Upper lobe of left lung (tissue), 6 donors: Measurements from ENCODE around the gene PAGE2. TPM values are rescaled to one million over a fixed set of nuclear protein-coding genes. Genes with fewer than 3 reads are reported as not detected.
"Not testable (repeated sequence)": the region's sequence is repeated elsewhere in the genome, so short reads cannot be mapped to it uniquely, and the experiment has no call there.

Source experiments
- ATAC-seq, 2 donors: fragments of 200-7000 bp; cut with Tn5 transposase; one replicate each; pipeline ENCODE4 v1.9.1; 2022; ENCODE audit warnings: mild to moderate bottlenecking in 2 of 2, moderate library complexity in 2 of 2; ENCODE audit not compliant: low FRiP score in 2 of 2
- DNase-seq, 2 donors: peaks; one replicate each; pipeline ENCODE4 v3.0.0-alpha.2; 2019 to 2020
- H3K27ac ChIP-seq, 4 donors: fragments of 200-600 bp; sonication (generic); one replicate each; pipeline ENCODE4 v1.5.1; 2016 to 2019
- H3K27me3 ChIP-seq, 4 donors: fragments of 200-600 bp; sonication (generic); one replicate each; pipeline ENCODE4 v1.5.1; 2017 to 2019
- H3K36me3 ChIP-seq, 4 donors: fragments of 200-600 bp; sonication (generic); one replicate each; pipeline ENCODE4 v1.5.1; 2016 to 2019
- H3K4me1 ChIP-seq, 4 donors: fragments of 200-600 bp; sonication (generic); one replicate each; pipeline ENCODE4 v1.5.1; 2018 to 2019
- H3K4me3 ChIP-seq, 4 donors: fragments of 200-600 bp; sonication (generic); one replicate each; pipeline ENCODE4 v1.5.1; 2017 to 2019; ENCODE audit warnings: mild to moderate bottlenecking in 2 of 4, moderate library complexity in 1 of 4
- H3K9me3 ChIP-seq, 4 donors: fragments of 200-600 bp; sonication (generic); one replicate each; pipeline ENCODE4 v1.5.1; 2018 to 2019
- EP300 ChIP-seq, 4 donors: sonication (generic); formaldehyde crosslinking; IDR thresholded peaks; one replicate each; pipeline ENCODE4 v1.5.1; 2017; ENCODE audit warnings: antibody characterized with exemption in 4 of 4, control low read depth in 2 of 4
- POLR2A ChIP-seq, 4 donors: fragments of 450-650 bp; IDR thresholded peaks; one replicate each; pipeline ENCODE4 v1.5.1; 2016 to 2017; ENCODE audit warnings: antibody characterized with exemption in 4 of 4, mild to moderate bottlenecking in 2 of 4
- POLR2AphosphoS5 ChIP-seq, 2 donors: sonication (generic); formaldehyde crosslinking; IDR thresholded peaks; one replicate each; pipeline ENCODE4 v1.5.1; 2017; ENCODE audit warnings: antibody characterized with exemption in 2 of 2
- WGBS, 2 donors: methylation state at CpG; one replicate each; pipeline ENCODE4 v1.1.5; 2017 to 2018; 5-methylcytosine and 5-hydroxymethylcytosine counted together
- total RNA-seq, 6 donors: library from RNA; depleted of rRNA in 4 of 6; stranded (reverse); fragments of >200 nt in 4 of 6; gene quantifications; one replicate each; pipeline versions ENCODE4 v1.1.0 to v1.2.1, GENCODE V29; 2016 to 2021
- TF ChIP-seq, protein P1 (sequence below), 6 experiments: fragments of 450-650 bp in 4 of 6; fragments of 200-600 bp in 2 of 6; sonication (generic) in 2 of 6; IDR thresholded peaks; one replicate each; pipeline ENCODE4 v1.5.1; 2016 to 2019; ENCODE audit warnings: antibody characterized with exemption in 6 of 6
- donor health status: DM: no; HTN: no; CAD: no; lungs with moderate emphysema.
- donor health status: DM: no; HTN: yes; CAD: no; lungs with severe emphysema.

Gene PAGE2
- total RNA-seq, 6 donors from 2014 or later: not detected

DNA sequence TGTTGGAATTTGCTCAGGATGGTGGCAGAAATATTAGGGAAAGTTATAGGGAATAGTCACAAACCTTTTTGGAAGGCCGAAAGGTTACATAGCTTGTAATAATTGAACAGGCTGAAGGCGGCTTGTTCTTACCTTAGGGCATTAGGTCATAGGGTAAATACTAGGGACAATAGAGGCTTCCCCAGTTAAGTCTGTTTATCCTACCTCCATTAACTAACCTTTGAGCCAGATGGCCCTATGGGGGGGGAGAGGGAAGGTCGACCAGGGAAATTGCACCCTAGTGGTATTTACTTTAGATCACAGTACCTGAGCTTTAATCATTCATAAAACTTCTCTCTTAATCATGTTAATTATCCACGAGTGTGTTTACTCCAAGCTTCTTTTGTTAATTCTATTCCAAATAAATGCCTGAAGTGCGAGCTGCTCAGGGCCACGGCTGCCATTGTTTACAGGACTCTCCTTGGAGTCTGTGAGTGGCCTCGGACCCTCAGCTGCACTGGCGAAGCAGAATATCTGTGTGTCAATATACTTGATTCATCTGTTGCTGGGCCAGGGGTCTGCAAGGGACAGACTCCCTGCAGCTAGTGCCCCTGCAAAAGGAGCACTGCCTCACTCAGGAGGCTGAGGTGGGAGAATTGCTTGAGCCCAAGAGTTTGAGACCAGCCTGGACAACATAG is 22.9 kb downstream of the PAGE2 start:
- Histone ChIP-seq H3K27ac (no peak overlapping the region), H3K4me1 (no peaks in the 10 kb centered on the region), H3K27me3 (no peaks in the 10 kb centered on the region), H3K9me3 (no peaks in the 10 kb centered on the region), H3K4me3 (no peak overlapping the region), H3K36me3 (no peaks in the 10 kb centered on the region)
- WGBS, 2 donors: 59 to 60% methylated on average over 8 of the region's 8 CpGs
- TF ChIP-seq POLR2AphosphoS5 (IDR thresholded peaks at IDR 0.05) (no peak), POLR2A (IDR thresholded peaks at IDR 0.05) (no peak), EP300 (IDR thresholded peaks at IDR 0.05) (no peak)
- TF ChIP-seq, protein P1, sequence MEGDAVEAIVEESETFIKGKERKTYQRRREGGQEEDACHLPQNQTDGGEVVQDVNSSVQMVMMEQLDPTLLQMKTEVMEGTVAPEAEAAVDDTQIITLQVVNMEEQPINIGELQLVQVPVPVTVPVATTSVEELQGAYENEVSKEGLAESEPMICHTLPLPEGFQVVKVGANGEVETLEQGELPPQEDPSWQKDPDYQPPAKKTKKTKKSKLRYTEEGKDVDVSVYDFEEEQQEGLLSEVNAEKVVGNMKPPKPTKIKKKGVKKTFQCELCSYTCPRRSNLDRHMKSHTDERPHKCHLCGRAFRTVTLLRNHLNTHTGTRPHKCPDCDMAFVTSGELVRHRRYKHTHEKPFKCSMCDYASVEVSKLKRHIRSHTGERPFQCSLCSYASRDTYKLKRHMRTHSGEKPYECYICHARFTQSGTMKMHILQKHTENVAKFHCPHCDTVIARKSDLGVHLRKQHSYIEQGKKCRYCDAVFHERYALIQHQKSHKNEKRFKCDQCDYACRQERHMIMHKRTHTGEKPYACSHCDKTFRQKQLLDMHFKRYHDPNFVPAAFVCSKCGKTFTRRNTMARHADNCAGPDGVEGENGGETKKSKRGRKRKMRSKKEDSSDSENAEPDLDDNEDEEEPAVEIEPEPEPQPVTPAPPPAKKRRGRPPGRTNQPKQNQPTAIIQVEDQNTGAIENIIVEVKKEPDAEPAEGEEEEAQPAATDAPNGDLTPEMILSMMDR (IDR thresholded peaks at IDR 0.05): no peak
- ATAC-seq (no peak), DNase-seq (no peak)

DNA sequence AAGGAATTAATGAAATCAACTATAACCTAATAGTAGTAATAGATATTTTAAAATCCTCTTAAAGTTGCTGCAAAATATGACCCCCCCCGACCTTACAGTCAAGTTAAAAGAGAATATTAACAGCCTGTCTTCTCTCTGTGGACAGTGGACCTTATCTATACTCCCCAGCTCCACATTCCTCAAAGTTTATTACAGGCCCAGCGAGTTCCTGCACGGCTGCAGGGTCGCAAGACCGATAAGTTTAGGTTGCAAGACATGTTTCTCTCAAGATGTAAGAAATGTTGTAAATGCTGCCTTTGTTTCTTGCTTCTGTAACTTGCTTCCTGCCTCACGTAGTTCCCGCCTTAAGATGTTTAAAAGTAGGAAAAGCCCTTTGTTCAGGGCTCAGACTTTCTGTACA is 27.8 kb downstream of the PAGE2 start:
- not testable (repeated sequence) for H3K4me1 ChIP-seq, H3K27me3 ChIP-seq, H3K36me3 ChIP-seq, DNase-seq, H3K27ac ChIP-seq, ATAC-seq, H3K9me3 ChIP-seq, H3K4me3 ChIP-seq
- WGBS, 2 donors: 43 to 46% methylated on average over 6 to 7 of the region's 7 CpGs

DNA sequence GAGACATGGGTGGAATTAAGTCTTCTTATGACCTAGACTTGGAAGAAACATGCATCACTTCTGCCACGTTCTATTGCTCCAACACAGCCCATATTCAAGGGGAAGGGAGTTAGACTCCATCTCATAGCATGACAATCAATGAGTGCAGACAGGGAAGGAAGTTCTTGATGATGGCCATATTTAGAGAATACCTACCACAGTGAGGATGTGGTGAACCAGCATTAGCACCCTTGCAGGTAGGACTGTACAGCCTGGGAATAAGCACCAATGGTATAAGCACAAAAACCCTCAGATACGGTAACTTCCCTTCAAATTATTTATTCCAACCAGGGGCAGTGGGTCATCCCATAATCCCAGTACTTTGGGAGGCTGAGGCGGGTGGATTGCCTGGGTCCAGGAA is 29.8 kb downstream of the PAGE2 start:
- no peak for DNase-seq
- no peak for ATAC-seq

DNA sequence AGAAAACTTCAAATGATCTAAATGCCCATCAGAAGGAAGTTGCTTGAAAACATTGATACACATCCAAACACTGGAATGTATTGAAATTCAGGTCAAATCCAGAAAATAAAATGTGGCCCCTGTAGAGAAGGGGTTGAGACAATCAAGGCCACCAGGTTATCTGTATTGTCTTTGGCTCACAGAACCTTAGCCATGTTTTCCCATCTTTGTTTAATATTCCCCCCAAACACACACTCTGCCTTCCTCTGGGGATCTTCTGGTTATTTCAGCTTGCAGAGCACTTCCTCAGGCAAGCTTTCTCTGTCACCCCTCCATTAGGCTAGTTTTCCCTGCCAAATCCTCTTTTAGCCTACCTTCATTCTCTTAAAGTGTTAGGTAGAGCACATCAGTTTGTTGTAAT is 30.5 kb downstream of the PAGE2 start:
- Histone ChIP-seq H3K36me3 (no peaks in the 10 kb centered on the region), H3K4me1 (no peaks in the 10 kb centered on the region), H3K27ac (peak overlapping the region in 1 of 4 donors; percentile 13), H3K9me3 (no peaks in the 10 kb centered on the region), H3K27me3 (no peaks in the 10 kb centered on the region), H3K4me3 (no peak overlapping the region)
- no peak for TF ChIP-seq EP300 (IDR thresholded peaks at IDR 0.05)
- TF ChIP-seq, protein P1 (IDR thresholded peaks at IDR 0.05): no peak
- TF ChIP-seq POLR2A (IDR thresholded peaks at IDR 0.05): no peak
- TF ChIP-seq POLR2AphosphoS5 (IDR thresholded peaks at IDR 0.05): no peak
- ATAC-seq: no peak
- DNase-seq: no peak

More for the DNA sequence above, 29.8 kb downstream of the PAGE2 start:
- H3K9me3 ChIP-seq: no peaks in the 10 kb centered on the region
- no peaks in the 10 kb centered on the region for H3K36me3 ChIP-seq
- H3K27me3 ChIP-seq: no peaks in the 10 kb centered on the region
- no peaks in the 10 kb centered on the region for H3K4me1 ChIP-seq
- H3K4me3 ChIP-seq: no peak overlapping the region
- no peak overlapping the region for H3K27ac ChIP-seq
- TF ChIP-seq EP300 (IDR thresholded peaks at IDR 0.05) (no peak), POLR2A (IDR thresholded peaks at IDR 0.05) (no peak), POLR2AphosphoS5 (IDR thresholded peaks at IDR 0.05) (no peak)
- TF ChIP-seq, protein P1 (IDR thresholded peaks at IDR 0.05): no peak
- 66 to 100% methylated on average over 2 to 3 of the region's 3 CpGs for WGBS, 2 donors

DNA sequence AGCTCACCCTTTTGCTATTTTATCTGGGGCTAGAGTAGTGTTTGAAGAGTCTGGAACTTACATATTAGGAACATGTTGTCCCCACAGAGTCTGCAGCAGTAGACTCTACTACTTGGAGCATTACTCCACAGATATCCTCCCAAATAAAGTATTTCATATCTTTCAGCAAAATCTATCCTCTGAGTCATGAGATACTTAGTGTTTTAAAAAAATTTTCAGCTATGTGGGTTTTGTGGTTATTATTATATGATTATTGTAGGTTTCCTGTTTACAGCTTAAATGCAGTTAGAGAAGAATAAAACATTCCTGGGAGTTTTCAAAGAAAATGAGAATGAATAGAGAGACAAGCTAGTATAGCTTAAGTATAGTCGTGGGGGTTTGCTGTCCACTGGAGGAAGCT is 30.9 kb downstream of the PAGE2 start:
- no peak for TF ChIP-seq POLR2A (IDR thresholded peaks at IDR 0.05)
- no peak for TF ChIP-seq EP300 (IDR thresholded peaks at IDR 0.05)
- TF ChIP-seq POLR2AphosphoS5 (IDR thresholded peaks at IDR 0.05): no peak
- TF ChIP-seq, protein P1 (IDR thresholded peaks at IDR 0.05): no peak
- H3K9me3 ChIP-seq: no peaks in the 10 kb centered on the region
- ATAC-seq: no peak
- no peaks in the 10 kb centered on the region for H3K36me3 ChIP-seq
- H3K4me3 ChIP-seq: no peak overlapping the region
- no peaks in the 10 kb centered on the region for H3K27me3 ChIP-seq
- H3K4me1 ChIP-seq: no peaks in the 10 kb centered on the region
- 42 to 49% methylated on average over 1 of the region's 1 CpG for WGBS, 2 donors
- no peak overlapping the region for H3K27ac ChIP-seq
- DNase-seq: no peak
